ENCODE data around the gene WASF2. TPM values are rescaled to one million over a fixed set of nuclear protein-coding genes. Genes with fewer than 3 reads are reported as not detected.

WASF2 gene
- total RNA-seq, 1 experiment from 2014 or later: 134 TPM

- TF ChIP-seq EZH2 (IDR thresholded peaks at IDR 0.05; ENCODE audit: low read depth) (no peak), CTCF (conservative IDR thresholded peaks at IDR 0.05) (no peak; the same call in 1 of the 2 replicates)
- H3K4me3 ChIP-seq: no peak overlapping the region
- intact Hi-C loops (cut with micrococcal nuclease; ENCODE audit: unreplicated experiment): loop anchor here (2.0 kb wide), 1 partner anchor 204 kb away; no protein-coding TSS in a partner anchor
- H3K79me2 ChIP-seq (ENCODE audit: low read depth): no peaks in the 10 kb centered on the region
- no peaks in the 10 kb centered on the region for H3K36me3 ChIP-seq (ENCODE audit: low read depth)
- POLR2A ChIA-PET (ENCODE audit: unreplicated experiment): interaction anchor here (0.6 kb wide), 2 partner anchors 155 to 202 kb away, joined by 12 to 20 read pairs; partner anchors contain the start of gene AHDC1
- no peaks in the 10 kb centered on the region for H3K4me1 ChIP-seq (replicated peaks; ENCODE audit: insufficient read depth)
- peaks cover 6% of the 10 kb centered on the region for H3F3A ChIP-seq (ENCODE audit: insufficient read depth, low read depth)
- H3K9me3 ChIP-seq (ENCODE audit: insufficient read depth, low read depth): no peaks in the 10 kb centered on the region
- H3K4me2 ChIP-seq: no peak overlapping the region
- CTCF ChIA-PET: interaction anchor here (1.3 kb wide), 1 partner anchor 154 kb away, joined by 5 read pairs; no protein-coding TSS in a partner anchor
- H3K27me3 ChIP-seq (ENCODE audit: insufficient read depth, low read depth): no peaks in the 10 kb centered on the region
- DNase-seq: peak in 1 of 2 experiments; percentile 48
- H2AFZ ChIP-seq: no peak overlapping the region
- no peaks in the 10 kb centered on the region for H3K9me2 ChIP-seq (ENCODE audit: insufficient read depth)
- H4K20me1 ChIP-seq (ENCODE audit: insufficient read depth): no peaks in the 10 kb centered on the region
- no peak overlapping the region for H3K27ac ChIP-seq
- BruUV-seq (replicated peaks): no TSS peak
Measured at GRCh38 chr1:27402349-27402754, 87.6 kb downstream of the WASF2 start.

- Histone ChIP-seq H3K79me2 (ENCODE audit: low read depth) (no peaks in the 10 kb centered on the region), H4K20me1 (ENCODE audit: insufficient read depth) (no peaks in the 10 kb centered on the region), H3K4me2 (no peak overlapping the region), H2AFZ (no peak overlapping the region), H3K36me3 (ENCODE audit: low read depth) (no peaks in the 10 kb centered on the region), H3K9me3 (ENCODE audit: insufficient read depth, low read depth) (no peaks in the 10 kb centered on the region), H3K4me1 (replicated peaks; ENCODE audit: insufficient read depth) (no peaks in the 10 kb centered on the region), H3K4me3 (no peak overlapping the region), H3K27me3 (ENCODE audit: insufficient read depth, low read depth) (no peaks in the 10 kb centered on the region), H3K9me2 (ENCODE audit: insufficient read depth) (no peaks in the 10 kb centered on the region), H3F3A (ENCODE audit: insufficient read depth, low read depth) (peaks cover 6% of the 10 kb centered on the region), H3K27ac (no peak overlapping the region)
- intact Hi-C loops (cut with micrococcal nuclease; ENCODE audit: unreplicated experiment): no loop called here
- TF ChIP-seq EZH2 (IDR thresholded peaks at IDR 0.05; ENCODE audit: low read depth): no peak
- no peak for TF ChIP-seq CTCF (conservative IDR thresholded peaks at IDR 0.05)
- CTCF ChIA-PET: no interaction called here
- POLR2A ChIA-PET (ENCODE audit: unreplicated experiment): no interaction called here
- no peak for DNase-seq
- BruUV-seq (replicated peaks): no TSS peak
Measured at GRCh38 chr1:27400963-27401341, 89.0 kb downstream of the WASF2 start.

GRCh38 chr1:27400082-27400962 lies 89.6 kb downstream of the WASF2 start:
- ChIA-PET POLR2A (ENCODE audit: unreplicated experiment) (no interaction called here), CTCF (no interaction called here)
- H2AFZ ChIP-seq: no peak overlapping the region
- H3F3A ChIP-seq (ENCODE audit: insufficient read depth, low read depth): peaks cover 6% of the 10 kb centered on the region
- no peaks in the 10 kb centered on the region for H3K9me2 ChIP-seq (ENCODE audit: insufficient read depth)
- DNase-seq: no peak
- no peaks in the 10 kb centered on the region for H4K20me1 ChIP-seq (ENCODE audit: insufficient read depth)
- H3K9me3 ChIP-seq (ENCODE audit: insufficient read depth, low read depth): no peaks in the 10 kb centered on the region
- H3K27ac ChIP-seq: no peak overlapping the region
- H3K27me3 ChIP-seq (ENCODE audit: insufficient read depth, low read depth): no peaks in the 10 kb centered on the region
- H3K4me3 ChIP-seq: no peak overlapping the region
- intact Hi-C loops (cut with micrococcal nuclease; ENCODE audit: unreplicated experiment): no loop called here
- no peak overlapping the region for H3K4me2 ChIP-seq
- no peaks in the 10 kb centered on the region for H3K4me1 ChIP-seq (replicated peaks; ENCODE audit: insufficient read depth)
- TF ChIP-seq CTCF (conservative IDR thresholded peaks at IDR 0.05) (no peak), EZH2 (IDR thresholded peaks at IDR 0.05; ENCODE audit: low read depth) (no peak)
- no peaks in the 10 kb centered on the region for H3K36me3 ChIP-seq (ENCODE audit: low read depth)
- no peaks in the 10 kb centered on the region for H3K79me2 ChIP-seq (ENCODE audit: low read depth)
- no TSS peak for BruUV-seq (replicated peaks)

Measured in PC-9 (cell line).